Raji (cell line): Measurements from ENCODE around the gene SLC48A1.
A peak's percentile ranks its signal among the peaks of the same experiment; 100 is the strongest.

Source experiments
- POLR2A ChIP-seq: IDR thresholded peaks from 2 replicates; pipeline ENCODE4 v1.6.1; 2011; ENCODE audit warnings: low read depth, low read length, control low read depth; ENCODE audit not compliant: insufficient read depth

Gene SLC48A1

DNA sequence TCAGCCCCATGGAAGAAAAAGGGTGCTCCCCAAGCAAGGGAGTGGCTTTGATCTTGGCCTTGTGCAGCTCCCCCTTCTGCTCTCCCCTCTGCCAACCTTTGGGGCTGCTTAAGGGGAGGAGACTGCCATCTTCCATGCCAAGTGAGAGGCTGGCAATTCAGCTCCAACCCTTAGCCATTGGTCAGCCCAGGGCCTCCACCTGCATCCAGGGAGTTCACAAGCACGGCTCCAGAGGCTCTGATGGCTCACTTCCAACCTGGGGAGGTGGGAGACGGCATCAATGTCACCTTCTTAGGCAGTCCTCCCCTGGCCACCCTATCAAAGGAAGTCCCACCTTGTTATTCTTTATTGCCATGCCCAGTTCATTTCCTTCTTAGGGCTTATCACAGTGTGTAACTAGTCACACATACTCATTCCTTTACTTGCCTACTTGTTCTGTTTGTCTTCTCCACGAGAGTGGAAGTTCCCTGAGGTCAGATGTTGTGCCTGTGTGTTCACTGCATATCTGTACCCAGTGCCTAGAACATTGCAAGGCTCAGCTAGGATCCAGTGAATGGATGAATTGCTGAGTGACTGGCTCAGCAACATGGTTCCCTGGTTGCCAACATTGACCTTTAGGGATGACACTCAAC, 41.6 kb downstream of the SLC48A1 start:
- no peak for TF ChIP-seq POLR2A

DNA sequence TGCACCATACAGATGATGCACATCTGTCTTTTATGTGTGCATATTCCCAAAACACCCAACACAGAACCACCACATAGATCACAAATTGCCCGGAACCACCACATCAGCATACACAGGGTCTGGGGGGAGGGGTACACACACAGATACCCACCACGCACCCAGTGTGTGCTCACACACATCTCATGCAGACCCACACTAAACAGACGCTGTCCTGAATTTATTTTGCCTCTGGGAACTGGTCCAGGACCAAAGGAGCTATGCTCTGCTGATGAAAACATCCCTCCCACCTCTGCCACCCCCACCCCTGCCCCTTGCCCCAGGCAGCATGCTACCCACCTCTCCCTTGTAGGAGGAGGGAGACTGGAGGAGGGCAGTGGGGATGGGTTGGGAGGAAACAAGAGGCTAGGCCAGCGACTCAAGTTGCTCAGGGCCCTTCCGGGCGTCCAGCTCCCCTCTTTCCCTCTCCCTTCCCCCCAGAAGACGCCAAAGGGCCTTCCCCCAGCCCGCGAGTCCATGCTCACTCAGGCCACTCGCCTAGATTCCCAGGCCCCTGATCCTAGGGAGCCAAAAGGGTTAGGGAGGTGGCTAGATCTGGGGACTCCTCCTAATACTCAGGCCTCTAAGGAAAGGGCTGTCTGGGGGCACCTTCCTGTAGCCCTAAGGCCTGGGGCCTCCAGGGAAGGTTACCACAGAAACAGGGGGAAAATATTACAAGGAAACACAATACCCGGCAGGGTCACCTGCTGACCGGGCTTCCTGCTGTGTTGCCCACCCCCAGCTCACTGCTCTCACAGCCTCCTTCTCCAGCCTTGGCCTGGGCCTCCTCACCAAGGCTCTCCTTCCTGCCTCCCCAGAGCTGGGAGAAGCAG, 43.6 kb downstream of the SLC48A1 start:
- TF ChIP-seq POLR2A, result no peak; the same call in 1 of the 2 replicates

DNA sequence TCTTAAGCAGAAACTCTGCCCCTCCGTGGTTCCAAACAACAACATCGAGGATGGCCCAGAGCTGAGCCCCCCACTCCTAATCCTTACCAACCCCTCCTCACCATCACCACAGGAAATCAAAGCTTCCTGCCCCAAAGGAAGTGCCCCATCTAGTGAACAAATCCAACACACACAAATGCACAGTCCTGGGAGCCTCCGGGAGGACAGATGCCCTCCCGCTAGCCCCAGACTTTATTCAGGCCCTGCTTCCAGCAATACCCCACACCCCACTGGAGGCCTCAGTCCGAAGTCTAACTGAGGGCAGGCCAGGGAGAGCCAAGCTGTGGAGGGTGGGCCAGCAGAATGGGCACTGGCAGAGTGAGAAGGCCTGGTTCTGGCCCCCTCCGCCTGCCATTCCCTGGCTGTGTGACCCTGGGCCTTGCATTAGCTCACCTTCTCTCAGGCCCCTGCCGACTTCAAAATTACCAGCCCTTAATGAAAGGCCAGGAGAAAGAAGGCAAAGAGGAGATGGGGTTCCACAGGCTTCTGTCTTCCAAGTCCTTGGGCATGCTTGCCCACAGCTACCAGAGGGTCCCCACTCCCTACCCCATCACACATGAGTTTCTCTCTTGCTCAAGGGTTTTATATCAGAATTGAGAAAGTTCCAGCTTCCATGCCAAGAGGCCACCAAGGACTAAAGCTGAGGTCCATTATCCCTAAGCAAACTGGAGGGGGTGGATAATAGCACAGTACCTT, 44.4 kb downstream of the SLC48A1 start:
- no peak for TF ChIP-seq POLR2A

DNA sequence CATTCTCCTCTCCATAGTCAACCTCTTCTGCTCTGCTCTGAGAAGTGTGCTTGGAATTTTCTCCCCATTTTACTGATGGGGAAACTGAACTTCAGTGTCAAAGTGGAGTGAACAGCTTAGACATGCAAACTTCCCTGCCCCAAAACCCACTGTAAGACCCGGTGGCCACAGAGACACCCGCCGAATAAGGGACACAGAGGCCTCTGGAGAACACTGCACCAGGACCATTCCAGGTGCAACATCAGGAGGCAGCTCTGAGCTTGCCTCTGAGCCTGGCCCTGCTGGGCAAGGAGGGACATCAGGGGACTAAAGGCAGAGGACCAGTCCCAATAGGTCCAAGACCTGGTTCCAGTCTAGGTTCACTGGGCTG, 45.0 kb downstream of the SLC48A1 start:
- TF ChIP-seq POLR2A, result 0 out of 2 replicates have a peak, but pooled peaks have one; percentile 3

DNA sequence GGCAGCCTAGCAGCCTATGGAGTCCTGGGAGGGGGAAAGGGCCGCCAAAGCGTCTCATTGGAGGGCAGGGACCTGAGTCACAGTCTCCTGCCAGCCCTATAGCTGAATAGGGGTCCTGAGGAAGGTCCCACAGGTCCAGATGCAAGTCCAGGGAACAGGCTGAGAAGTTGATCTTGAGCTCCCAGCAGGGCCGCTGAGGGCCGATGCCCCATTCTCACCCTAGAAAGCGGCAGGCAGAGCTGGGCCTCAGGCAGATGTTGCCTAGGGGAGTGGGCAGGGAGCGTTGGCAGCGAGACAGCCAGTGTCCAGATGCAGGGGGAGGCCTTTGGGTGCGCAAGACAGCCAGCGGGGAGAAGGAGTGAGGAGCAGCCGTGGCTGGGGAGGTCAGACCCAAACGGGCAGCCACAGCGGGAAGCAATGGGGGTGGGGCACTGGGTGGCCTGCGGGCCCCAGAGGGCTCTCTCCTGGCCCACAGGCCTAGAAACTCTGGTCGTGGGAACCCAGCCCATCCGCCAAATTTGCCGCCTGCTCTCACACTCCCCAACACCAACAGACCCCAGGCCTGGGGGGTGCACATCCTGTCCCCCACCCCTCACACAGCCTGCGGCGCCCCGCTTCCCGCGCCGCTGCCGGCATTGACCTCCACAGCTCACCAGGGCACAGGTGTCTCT, 45.6 kb downstream of the SLC48A1 start:
- no peak for TF ChIP-seq POLR2A

DNA sequence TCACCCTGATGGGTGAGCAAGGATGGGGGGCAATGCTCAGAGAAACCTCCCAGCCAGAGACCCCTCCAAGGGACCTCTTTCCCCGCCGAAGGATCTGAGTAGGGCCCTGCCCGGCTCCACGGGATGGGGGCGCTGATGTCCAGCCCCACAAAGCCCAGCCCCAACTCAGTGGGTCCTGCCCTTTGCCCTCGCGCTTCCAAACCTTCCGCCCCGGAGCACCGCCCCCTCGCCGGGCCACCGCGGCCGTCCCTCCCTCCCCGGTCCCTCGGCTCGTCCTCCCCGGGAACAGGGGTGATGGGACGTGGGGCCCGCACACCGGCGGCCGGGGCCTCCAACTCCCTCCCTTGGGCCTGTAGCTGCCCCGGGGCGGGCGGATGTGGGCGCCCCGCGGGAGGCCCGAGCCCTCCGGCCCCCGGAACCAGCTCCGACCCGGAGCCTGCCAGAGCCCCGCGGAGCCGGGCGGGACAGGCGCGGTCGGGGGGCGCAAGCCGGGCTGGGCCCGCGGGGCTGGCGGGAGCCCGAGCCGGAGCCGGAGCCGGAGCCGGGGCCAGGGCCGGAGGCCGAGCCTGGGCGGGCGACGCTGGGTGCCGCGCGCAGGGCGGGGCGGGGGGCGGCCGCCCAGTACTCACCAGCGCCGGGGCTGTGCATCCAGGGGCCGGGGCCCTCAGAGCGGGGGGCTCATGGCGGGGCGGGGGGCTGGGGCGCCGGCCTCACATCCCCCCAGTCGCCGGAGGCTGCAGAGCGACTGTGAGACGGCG, 46.3 kb downstream of the SLC48A1 start:
- peak; percentile 59 for TF ChIP-seq POLR2A

DNA sequence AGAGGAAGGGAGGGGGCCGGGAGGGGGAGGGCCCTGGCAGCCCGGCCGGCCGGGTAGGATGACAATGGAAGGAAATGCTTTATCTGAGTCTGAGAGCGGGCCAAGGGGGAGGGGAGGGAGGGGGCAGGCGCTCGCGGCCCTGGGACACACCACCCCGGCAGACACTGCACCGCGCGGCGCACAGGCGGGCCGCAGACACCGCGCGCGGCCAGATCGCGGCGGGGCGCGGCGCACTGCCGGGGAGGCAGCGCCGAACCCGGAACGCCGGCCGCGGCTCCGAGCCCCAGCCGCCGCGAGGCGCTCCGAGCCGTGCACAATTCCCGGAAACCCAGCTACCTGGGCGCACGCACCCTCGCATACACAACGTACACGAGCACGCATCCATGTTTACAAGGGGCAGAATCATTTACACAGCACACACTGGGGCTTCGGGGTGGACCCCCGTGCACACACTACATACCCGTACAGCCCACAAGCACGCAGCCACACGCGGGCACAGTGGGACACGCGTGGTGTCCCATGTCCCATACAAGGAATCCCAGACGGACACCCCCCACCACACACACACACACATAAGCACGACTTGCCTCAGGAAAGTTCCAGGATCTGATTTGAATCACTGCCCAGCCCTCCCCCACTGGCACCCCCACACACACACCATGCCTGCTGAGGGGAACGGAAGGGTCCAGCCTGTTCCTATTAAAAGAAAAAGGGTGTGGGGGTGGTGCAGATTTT, 47.0 kb downstream of the SLC48A1 start, which contains the start of gene HDAC7:
TSS of gene HDAC7 (minus strand) at position 8 of the 735 bp plus-strand sequence. CDS start 118 bp downstream, outside the sequence.
- TF ChIP-seq POLR2A, result peak; percentile 77

DNA sequence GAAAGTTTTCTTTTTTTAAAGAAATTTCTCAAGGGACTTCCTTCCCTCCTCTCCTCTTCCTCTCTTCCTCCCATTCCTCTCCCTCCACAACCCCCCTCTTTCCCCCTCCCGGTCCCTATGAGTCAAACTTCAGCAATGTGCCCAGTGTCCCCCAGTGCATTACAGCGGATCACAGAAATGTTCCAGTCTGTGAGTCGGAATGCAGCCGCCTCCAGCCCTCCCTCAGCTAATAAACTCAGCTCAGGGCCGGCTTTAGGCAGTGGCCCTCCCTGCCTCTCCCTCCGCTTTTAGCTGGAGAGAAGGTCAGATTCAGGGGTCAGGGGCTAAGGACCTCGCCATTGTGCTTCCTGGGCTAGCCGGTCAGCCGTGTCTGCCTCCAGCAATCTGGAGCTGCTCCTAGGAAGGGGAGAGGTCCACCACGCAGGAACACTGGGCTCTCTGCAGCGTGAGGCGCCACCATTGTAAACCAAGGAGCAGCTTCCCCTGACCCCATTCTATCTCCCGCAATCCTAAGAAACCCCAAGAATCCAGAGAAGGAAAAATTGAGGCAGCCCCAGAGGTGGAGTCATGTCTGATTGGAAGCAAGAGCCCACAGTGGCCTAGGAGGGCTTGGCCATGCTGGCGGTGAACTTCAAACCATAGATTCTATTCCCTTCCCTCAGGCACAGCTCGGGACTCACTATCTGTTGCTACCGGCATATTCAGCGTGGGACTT, 47.8 kb downstream of the SLC48A1 start:
- TF ChIP-seq POLR2A, result no peak

DNA sequence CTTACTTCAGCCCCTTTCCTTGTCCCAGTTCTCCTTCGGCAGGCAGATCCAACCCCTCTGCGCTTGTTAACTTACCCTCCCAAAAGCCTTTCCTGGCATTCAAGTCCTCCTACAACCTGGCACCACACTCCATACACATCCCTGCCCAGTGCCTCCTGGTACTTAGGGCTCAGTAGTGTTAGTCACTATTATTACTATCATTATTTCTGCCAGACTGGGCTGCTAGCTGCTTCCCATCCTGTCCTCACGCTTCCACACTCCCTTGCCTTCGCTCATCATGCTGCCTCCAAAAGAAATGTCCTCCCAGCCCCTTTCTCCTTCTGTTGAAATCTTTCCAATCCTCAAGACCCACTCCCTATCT, 48.3 kb downstream of the SLC48A1 start:
- TF ChIP-seq POLR2A, result no peak

DNA sequence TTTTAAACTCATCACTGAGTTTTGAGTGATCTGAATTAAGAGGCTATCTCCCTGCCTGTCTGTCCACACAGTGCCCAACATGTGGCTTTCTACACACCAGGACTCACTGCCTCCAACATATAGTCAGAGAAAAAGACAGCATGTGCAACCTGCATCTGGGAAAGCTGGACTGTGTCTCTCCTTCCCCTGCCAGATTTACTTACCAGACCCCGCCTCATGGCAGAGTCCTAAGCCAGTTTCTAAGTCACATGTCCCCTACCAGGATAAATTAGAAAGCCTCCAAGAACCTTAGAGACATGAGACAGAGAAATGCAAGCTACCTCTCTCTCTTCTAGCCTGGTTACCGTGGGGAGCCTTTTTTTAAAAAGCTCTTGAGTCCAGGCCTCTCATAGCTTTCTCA, 49.4 kb downstream of the SLC48A1 start:
- TF ChIP-seq POLR2A, result peak; percentile 42; the same call in 1 of the 2 replicates

DNA sequence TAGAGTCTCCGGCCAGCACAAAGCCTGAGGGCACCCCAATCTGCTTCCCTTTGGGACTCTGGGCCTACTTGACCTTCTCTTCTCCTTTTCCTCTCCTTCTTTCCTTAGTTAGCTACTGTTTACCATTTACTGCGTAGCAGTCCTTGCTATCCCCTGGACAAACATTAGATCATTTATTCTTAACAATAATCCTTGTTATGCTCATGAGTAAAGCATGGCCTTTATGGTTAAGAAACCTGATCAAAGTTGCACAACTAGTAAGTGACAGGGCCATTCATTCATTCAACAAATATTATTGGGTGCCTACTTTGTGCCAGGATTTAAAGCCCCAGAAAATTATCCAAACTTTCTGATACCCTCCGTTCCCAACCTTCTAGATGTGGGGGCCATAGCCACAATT, 49.8 kb downstream of the SLC48A1 start:
- no peak for TF ChIP-seq POLR2A

DNA sequence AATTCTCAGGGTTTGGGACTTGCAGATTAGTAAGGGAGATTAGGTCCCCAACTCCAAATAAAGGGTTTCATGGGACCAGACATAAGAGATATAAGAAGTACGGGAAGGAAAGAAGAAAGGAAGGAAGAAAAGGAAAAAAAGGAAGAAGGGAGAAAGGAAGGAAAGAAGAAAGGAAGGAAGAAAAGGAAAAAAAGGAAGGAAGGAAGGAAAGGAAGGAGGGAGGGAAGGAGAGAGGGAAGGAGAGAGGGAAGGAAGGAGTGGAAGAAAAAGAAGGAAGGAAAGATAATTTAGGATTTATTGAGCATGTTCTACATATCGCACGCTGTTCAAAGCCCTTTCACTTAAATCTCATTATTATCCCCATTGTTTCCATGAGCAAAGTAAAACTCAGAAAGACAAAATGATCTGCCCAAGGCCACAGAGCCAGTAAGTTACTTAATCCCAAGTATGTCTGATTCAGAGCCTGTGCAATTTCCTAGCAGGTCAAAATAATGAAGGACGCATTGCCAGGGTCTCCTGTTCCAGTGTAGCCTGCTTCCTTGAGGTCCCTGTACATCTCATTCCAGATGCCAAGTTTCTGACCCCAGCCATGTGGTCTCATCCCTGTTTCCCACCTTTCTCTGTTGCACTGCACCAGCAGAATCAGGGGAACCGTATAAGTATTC, 50.5 kb downstream of the SLC48A1 start:
- no peak for TF ChIP-seq POLR2A

DNA sequence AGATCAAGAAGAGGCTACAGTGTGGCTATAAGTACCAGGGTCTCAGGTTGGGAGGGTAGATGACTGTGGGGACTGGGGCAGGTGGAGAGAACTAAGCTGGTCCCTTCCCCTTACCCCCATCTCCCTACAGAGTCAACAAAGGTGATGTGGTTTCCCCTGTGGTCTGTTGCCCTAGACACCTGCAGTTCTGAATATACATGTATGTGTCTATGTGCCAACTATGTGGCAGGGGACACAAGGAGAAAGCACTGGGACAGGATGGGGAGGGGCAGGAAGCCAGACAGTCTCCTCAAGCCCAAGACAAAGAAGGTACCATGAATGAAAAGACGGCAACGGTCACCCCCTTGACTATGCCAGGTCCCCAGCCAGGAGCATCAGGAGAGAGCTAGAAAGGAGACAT, 51.2 kb downstream of the SLC48A1 start:
- peak; percentile 63 for TF ChIP-seq POLR2A
